Uterus (tissue), 2 donors: Measurements from ENCODE around the gene PAK4.

Source experiments
- CTCF ChIP-seq, 4 experiments: fragments of 200-600 bp in 2 of 4; fragments of 450-650 bp in 2 of 4; sonication (generic) in 2 of 4; IDR thresholded peaks; one replicate each; pipeline ENCODE4 v1.5.1; 2016 to 2019; ENCODE audit warnings: antibody characterized with exemption in 4 of 4, mild to moderate bottlenecking in 2 of 4, moderate library complexity in 1 of 4
- POLR2A ChIP-seq, 2 donors: fragments of 450-650 bp; IDR thresholded peaks; one replicate each; pipeline ENCODE4 v1.6.1; 2016; ENCODE audit warnings: antibody characterized with exemption in 2 of 2, mild to moderate bottlenecking in 1 of 2, moderate library complexity in 1 of 2

DNA sequence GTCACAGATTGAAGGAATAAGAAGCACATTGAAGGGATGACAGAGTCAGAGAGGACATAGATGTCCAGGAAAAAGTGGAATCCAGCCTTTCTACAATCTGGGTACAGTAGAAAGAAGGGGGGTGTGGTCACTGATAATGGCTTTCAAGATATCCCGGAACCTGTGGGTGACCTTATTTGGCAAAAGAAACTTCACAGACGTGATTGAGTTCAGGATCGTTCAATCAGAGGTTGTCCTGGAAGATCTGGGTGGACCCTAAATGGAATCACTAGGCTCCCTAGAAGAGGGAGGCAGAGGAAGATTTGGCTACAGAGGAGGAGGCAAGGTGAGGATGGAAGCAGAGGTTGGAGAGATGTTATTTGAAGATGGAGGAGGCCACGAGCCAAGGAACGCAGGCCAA, 91.5 kb downstream of the PAK4 start:
- no peak for TF ChIP-seq CTCF (IDR thresholded peaks at IDR 0.05)
- no peak for TF ChIP-seq POLR2A (IDR thresholded peaks at IDR 0.05)
